Measurements from ENCODE around the gene PHF21A. TPM values are rescaled to one million over a fixed set of nuclear protein-coding genes. Genes with fewer than 3 reads are reported as not detected.
A peak's percentile ranks its signal among the peaks of the same experiment; 100 is the strongest.

Gene PHF21A
- total RNA-seq, 1 donor from 2014 or later = 45.4 TPM

DNA sequence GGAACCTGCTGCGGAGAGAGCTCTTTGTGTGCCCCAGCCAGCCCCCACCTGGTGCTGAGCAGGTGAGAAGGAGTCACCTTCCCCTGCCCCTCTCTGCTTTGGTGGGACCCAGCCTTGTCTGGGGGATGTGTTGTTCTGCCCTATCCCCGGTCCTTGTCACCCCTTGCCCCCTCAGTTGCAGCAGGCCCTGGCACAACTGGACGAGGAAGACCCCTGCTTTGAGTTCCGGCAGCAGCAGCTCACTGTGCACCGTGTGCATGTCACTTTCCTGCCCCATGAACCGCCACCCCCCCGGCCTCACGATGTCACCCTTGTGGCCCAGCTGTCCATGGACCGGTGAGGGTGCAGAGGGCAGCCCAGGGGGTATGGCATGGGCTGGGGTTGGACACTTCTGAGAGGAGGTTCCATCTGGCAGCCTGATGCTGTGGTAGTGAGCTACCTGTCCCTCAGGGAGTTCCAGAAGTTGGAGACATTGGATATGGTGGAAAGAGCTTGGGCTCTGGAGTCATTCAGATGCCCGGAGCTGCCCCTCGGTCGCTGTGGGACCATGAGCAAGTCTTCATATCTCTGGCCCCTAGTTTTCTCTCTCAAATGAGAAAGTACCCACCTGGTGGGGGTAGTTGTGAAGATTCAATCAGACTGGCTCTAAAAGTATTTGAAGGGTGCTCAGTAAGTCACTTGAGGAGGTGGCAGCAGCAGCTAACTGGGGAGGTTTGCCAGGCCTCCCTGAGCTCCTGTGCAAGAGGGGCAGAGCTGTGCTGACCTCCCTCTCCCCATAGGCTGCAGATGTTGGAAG lies 194.5 kb downstream of the PHF21A start:
- TF ChIP-seq CTCF (IDR thresholded peaks at IDR 0.05) = no peak

DNA sequence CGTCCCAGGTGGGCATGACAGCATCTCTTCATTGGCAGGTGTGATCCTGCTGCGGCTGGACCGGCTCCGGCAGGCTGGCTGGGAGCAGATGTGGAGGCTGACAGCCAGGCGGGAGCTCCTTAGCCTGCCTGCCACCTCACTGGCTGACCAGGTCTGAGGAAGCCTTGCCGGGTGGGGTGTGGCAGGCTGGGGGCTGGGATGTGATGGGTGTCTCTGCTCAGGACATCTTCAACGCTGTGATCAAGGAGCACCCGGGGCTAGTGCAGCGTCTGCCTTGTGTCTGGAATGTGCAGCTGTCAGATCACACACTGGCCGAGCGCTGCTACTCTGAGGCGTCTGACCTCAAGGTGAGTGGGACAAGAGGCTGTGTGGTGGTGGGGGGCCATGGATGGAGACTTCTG lies 195.3 kb downstream of the PHF21A start:
- Histone ChIP-seq H3K9me3 (no peaks in the 10 kb centered on the region), H3K27me3 (peaks cover 19% of the 10 kb centered on the region), H3K27ac (no peak overlapping the region), H3K4me1 (peaks cover 21% of the 10 kb centered on the region), H3K4me3 (no peak overlapping the region), H3K36me3 (no peaks in the 10 kb centered on the region)
- intact Hi-C loops (cut with DNase I) = no loop called here
- DNase-seq = peak; percentile 56
- ATAC-seq = no peak
- no peak for TF ChIP-seq CTCF (IDR thresholded peaks at IDR 0.05)

More for the DNA sequence above, 194.5 kb downstream of the PHF21A start:
- H3K36me3 ChIP-seq = peaks cover under 1% of the 10 kb centered on the region
- DNase-seq (peak; percentile 61), ATAC-seq (no peak)
- H3K27ac ChIP-seq = no peak overlapping the region
- peaks cover 16% of the 10 kb centered on the region for H3K27me3 ChIP-seq
- peaks cover 16% of the 10 kb centered on the region for H3K4me1 ChIP-seq
- no peaks in the 10 kb centered on the region for H3K9me3 ChIP-seq
- H3K4me3 ChIP-seq = no peak overlapping the region
- intact Hi-C loops (cut with DNase I) = no loop called here

DNA sequence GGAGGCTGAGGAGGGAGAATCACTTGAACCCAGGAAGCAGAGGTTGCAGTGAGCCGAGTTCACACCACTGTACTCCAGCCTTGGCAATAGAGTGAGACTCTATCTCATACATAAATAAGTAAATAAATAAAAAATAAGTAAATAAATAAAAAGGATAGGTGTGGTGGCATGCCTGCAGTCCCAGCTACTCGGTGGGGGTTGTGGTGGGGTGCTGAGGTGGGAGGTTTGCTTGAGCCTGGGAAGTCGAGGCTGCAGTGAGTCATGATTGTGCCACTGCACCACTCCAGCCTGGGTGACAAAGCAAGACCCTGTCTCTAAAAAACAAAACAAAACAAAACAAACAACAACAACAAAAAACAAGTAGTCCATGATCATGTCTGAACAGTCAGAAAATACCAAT lies 195.7 kb downstream of the PHF21A start:
- intact Hi-C loops (cut with DNase I) = no loop called here
- Histone ChIP-seq H3K9me3 (no peaks in the 10 kb centered on the region), H3K4me1 (peaks cover 20% of the 10 kb centered on the region), H3K27me3 (peaks cover 19% of the 10 kb centered on the region), H3K36me3 (no peaks in the 10 kb centered on the region), H3K27ac (no peak overlapping the region), H3K4me3 (no peak overlapping the region)
- DNase-seq = peak; percentile 36
- ATAC-seq = no peak
- no peak for TF ChIP-seq CTCF (IDR thresholded peaks at IDR 0.05)

GRCh38 chr11:45924927-45925326 lies 196.3 kb downstream of the PHF21A start:
- ATAC-seq (no peak), DNase-seq (no peak)
- intact Hi-C loops (cut with DNase I) = no loop called here

GRCh38 chr11:45924036-45924915 lies 197.0 kb downstream of the PHF21A start:
- Histone ChIP-seq H3K4me1 (peaks cover 11% of the 10 kb centered on the region), H3K36me3 (no peaks in the 10 kb centered on the region), H3K9me3 (no peaks in the 10 kb centered on the region), H3K4me3 (no peak overlapping the region), H3K27me3 (peaks cover 19% of the 10 kb centered on the region), H3K27ac (no peak overlapping the region)
- DNase-seq (peak; percentile 60), ATAC-seq (no peak)
- no peak for TF ChIP-seq CTCF (IDR thresholded peaks at IDR 0.05)
- intact Hi-C loops (cut with DNase I) = no loop called here

More at GRCh38 chr11:45924927-45925326, 196.3 kb downstream of the PHF21A start:
- no peaks in the 10 kb centered on the region for H3K9me3 ChIP-seq
- TF ChIP-seq CTCF (IDR thresholded peaks at IDR 0.05) = no peak
- no peak overlapping the region for H3K27ac ChIP-seq
- peaks cover 19% of the 10 kb centered on the region for H3K27me3 ChIP-seq
- H3K4me1 ChIP-seq = peaks cover 15% of the 10 kb centered on the region
- H3K4me3 ChIP-seq = no peak overlapping the region
- H3K36me3 ChIP-seq = no peaks in the 10 kb centered on the region
